HPDE6-E6E7 (cell line): ENCODE results near the gene NUTM1.
A peak's percentile ranks its signal among the peaks of the same experiment; 100 is the strongest.
"Not testable (repeated sequence)": the region's sequence is repeated elsewhere in the genome, so short reads cannot be mapped to it uniquely, and the experiment has no call there.

ENCODE experiments used
- DNase-seq: peaks from one replicate; pipeline ENCODE4 v3.0.0; 2011; ENCODE audit warnings: missing footprints; ENCODE audit errors: extremely low spot score

Gene NUTM1

DNA sequence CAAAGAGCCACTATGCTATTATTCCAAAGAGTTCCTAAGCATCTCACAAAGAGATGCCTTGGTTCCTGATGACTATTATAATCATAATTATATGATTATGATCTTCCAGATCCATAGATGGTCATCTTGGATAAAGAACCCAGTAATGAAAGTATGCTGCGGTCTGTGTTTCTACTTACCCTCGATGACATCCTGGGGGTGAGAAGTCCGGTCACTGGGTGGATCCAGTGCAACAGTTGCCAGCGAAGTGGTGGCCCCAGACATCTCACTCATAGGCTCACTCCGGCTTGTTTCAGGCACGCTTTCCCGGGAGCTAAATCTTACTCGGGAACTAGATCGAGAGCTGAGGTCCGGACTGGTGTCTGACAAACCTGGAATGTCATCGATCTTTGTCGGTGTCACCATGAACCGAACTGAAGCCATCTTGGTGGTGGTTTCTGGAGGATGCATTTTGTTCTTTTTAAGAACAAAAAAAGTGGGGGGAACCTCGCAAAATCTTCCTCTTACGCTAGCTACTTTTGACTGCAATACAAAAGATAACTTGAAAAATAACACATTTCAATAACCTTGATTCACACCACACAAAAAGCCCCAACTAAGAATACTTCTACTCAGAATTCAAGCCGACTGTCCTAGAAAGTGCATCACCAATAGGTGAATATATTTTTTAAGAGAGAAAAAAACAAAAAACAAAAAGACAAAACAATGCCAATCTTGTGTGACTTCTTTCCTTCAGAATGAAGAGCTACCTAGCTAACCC, 6.7 kb upstream of the NUTM1 start:
- DNase-seq: no peak

GRCh38 chr15:34336991-34337556, 6.0 kb upstream of the NUTM1 start:
- DNase-seq: no peak

DNA sequence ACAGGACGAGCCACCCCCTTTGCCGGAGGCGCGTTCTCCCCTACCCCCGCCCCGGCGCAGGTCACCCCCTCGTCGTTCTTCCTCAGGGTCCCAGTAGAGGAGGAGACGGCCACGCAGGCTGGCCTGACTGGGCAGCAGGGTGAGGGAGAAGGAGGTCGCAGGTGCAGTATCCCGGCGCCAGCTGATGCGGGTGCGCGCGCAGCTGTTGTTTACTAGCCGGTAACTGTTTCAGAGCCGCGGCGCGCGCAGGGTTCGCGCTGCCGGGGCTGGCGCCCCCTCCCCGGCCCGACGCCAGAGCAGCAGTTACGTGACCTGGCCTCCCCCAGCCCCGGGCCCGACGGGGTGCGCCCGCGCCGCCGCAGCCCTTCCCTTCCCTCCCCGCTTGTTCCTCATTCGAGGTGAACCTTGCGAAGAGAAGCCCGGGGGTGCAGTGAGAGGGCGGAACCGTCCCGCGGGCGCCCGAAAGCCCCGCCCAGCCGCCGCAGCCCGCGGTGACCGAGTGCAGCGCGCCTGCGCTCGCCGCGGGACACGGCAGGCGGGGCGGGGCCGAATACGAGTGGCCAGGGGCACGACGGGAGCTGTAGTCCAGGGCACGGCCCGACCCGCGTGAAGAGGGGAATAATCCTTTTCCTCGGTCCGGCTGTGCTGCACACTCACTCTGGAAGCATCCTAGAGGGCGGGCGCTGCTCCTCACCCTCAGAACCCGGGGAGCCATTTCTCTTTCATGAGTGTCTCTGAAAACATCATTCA, 5.4 kb upstream of the NUTM1 start, which contains the start of gene SLC12A6:
Gene SLC12A6, minus strand, starts transcription at position 225 of the 750 bp plus-strand sequence. CDS start 1,101 bp downstream, outside the sequence.
- DNase-seq: peak; percentile 88

DNA sequence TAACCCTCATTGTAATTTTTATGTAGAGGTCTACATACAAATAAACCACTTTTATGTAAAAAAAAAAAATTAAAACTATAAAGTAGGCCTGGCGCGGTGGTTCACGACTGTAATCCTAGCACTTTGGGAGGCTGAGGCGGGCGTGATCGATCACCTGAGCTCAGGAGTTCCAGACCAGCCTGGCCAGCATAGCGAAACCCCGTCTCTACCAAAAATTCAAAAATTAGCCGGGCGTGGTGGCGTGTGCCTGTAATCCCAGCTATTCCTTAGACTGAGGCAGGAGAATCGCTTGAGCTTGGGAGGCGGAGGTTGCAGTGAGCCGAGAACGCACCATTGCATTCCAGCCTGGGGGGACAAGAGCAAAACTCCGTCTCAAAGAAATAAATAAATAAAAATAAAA, 4.8 kb upstream of the NUTM1 start:
- no peak for DNase-seq

- DNase-seq: no peak
Observed at GRCh38 chr15:34339946-34340345, 3.2 kb upstream of the NUTM1 start.

DNA sequence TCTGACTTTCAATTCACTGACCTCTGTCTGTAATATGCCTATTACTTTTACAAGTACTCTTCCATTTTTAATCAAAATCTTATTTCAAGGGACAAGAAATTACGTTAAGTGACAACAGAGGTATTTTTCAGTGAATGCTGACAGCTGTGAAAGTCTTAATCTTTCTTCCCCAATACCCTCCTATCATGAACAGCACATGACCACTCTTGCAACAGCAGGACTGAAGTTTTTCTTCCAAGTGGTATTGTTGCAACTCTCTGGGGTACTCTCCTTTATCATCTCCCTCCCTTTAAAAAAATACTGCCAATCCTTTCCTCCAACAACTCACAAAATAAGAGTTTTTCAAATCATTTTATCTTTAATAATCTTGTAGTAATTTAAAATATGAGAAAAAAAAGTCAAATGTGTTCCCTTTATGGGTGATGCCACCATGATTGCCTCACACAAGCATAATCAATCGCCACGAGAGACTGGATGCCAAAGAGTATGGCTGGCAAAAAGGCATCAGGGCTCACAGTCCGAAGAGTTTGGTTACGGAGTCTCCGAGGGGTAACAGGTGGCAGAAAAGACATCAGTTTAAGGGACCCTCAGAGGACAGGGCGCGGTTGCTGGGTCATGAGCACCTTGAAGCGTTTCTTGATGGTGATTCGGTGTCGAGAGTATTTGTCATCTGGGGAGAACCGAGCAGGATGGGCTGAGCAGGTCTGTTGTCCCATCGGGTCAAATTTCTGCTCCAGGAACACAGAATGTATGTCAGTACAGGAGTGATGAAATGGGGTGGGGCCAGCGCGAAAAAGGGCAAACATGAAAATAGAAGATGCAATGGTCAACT, 1.5 kb upstream of the NUTM1 start:
- DNase-seq: no peak

DNA sequence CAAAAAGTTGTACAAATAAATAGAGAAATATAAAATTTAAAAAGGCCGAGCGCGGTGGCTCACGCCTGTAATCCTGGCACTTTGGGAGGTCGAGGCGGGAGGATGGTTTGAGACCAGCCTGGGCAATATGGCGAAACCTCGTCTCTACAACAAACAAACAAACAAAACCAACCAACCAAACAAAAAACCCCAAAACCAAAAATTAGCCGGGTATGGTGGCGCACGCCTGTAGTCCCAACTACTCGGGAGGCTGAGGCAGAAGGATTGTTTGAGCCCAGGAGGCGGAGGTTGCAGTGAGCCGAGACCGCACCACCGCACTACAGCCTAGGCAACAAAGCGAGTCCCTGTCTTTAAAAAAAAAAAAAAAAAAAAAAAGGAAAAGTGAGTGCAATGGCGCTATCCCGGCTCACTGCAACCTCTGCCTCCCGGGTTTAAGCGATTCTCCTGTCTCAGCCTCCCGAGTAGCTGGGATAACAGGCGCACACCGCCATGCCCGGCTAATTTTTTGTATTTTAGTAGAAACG, 840 bp upstream of the NUTM1 start:
- not testable (repeated sequence) for DNase-seq

- no peak for DNase-seq
Observed at GRCh38 chr15:34347951-34348638, 5.0 kb downstream of the NUTM1 start.

GRCh38 chr15:34348735-34349300, 5.7 kb downstream of the NUTM1 start:
- no peak for DNase-seq

DNA sequence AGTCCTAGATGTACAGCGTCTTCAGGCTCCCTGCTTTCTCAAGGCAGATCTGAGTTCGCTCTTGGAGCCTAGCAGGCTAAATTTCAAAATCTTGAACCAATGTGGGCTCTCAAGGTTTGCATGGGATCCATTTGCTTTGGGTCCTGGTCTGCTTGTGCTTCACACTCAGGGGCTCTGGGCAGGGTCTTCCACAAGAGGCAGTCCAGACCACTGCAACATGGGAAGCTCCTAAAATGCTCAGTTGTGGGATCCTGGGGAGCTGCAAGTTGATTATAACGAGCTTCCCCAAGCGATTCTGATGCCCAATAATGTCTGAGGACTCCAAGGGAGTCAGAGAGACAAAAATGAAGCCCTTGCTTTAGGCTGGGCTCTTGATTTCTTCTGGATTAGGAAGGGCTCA, 6.7 kb downstream of the NUTM1 start:
- DNase-seq: no peak

DNA sequence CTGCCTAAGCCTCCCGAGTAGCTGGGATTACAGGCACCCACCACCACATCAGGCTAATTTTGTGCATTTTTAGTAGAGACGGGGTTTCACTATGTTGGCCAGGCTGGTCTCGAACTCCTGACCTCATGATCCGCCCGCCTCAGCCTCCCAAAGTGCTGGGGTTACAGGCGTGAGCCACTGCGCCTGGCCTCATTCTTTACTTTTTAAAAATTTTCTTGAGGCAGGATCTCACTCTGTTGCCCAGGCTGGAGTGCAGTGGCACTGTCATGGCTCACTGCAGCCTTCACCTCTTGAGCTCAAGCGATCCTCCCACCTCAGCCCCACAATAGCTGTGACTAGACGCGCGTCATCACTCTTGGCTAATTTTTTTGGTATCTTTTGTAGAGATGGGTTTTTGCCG, 9.9 kb downstream of the NUTM1 start:
- DNase-seq: not testable (repeated sequence)

DNA sequence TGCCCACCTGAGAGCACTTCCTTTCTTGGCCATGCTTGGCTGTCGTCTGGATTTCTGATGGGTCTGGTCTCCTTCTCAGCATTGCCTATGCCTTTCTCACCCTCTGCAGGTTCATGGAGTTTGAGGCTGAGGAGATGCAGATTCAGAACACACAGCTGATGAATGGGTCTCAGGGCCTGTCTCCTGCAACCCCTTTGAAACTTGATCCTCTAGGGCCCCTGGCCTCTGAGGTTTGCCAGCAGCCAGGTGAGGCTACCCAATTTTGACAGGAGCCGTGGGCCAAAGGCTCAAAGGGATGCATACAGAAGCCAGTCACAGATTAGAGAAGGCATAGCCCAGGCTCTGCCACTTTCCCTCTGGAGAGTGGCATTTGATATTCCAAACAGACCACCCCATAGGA, 10.5 kb downstream of the NUTM1 start:
- DNase-seq: no peak

GRCh38 chr15:34354286-34354685, 11.2 kb downstream of the NUTM1 start:
- DNase-seq: no peak

- no peak for DNase-seq
Observed at GRCh38 chr15:34355241-34355640, 12.1 kb downstream of the NUTM1 start.

DNA sequence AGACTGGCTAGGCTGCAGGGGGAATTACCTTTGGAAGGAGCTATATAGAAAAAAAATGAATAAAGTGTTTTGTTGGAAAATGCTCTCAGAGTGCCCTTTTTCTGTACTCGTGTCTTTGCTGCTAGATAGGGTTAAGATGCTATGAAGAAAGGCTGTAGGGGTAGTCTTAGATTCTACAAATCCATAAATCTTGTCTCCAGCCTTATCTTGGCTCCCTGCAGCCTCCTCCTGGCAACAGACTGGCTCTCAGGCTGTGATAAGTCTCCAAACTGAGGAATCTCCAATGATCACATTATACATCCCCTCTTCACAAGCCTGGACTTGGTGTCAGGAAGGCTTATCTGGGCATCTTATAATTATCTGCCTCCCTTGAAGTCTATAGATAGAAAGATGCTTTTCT, 14.5 kb downstream of the NUTM1 start:
- no peak for DNase-seq

DNA sequence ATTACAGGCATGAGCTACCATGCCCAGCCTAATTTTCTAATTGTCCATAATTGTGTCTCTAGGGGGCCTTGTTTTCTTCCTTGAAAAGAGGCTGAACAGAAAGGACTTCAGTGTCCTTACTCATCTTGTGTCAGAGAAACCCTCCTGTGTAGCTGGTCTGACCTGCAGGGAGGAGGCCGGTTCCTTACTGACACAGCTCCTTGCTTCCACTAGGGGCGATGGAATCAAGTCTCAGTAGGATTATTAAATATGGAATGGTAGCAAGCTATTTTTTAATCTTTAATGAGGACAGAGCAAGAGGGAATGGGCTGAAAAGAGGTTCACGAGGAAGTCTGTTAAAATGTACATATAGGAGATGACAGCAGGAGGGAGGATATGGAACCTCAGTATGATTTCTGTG, 15.3 kb downstream of the NUTM1 start:
- DNase-seq: no peak

GRCh38 chr15:34358948-34359347, 15.8 kb downstream of the NUTM1 start:
- DNase-seq: no peak

GRCh38 chr15:34359416-34359815, 16.3 kb downstream of the NUTM1 start:
- peak; percentile 74 for DNase-seq

GRCh38 chr15:34360298-34360697, 17.2 kb downstream of the NUTM1 start:
- peak; percentile 76 for DNase-seq

DNA sequence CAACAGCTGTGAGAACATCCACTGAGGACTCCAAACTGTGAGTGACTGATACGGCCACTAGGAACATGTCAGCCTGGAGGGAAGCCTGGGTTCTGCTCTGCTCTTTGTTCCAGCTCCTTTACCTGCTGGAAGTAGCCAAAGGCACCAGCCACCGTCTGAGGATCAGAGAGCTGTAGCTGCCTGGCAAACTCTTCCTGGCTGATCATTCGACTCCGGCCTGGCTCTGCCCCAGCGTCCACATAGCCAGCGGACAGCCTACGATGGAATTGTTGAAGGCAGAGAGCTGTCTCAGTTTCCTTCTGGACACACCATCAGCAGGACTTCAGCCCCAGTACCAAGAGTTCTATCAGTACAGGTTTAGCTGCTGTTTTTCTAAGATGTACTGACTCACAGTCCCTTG, 18.2 kb downstream of the NUTM1 start:
- no peak for DNase-seq
